OCI-LY1 (cell line): ENCODE measurements around the gene MAP7.

ENCODE experiments used
- CTCF ChIP-seq: fragments of 200-600 bp; sonication (generic), shearing (Covaris generic); IDR thresholded peaks from 2 replicates; pipeline ENCODE4 v1.5.1; 2017; ENCODE audit warnings: mild to moderate bottlenecking, antibody characterized with exemption, low read length, moderate library complexity, mixed read lengths
- EZH2 ChIP-seq: fragments of 200-600 bp; sonication (generic), shearing (Covaris generic); IDR thresholded peaks from 2 replicates; pipeline ENCODE4 v1.8.0; 2017; ENCODE audit warnings: borderline replicate concordance, mixed run types, mild to moderate bottlenecking, antibody characterized with exemption, low read length, moderate library complexity, mixed read lengths

DNA sequence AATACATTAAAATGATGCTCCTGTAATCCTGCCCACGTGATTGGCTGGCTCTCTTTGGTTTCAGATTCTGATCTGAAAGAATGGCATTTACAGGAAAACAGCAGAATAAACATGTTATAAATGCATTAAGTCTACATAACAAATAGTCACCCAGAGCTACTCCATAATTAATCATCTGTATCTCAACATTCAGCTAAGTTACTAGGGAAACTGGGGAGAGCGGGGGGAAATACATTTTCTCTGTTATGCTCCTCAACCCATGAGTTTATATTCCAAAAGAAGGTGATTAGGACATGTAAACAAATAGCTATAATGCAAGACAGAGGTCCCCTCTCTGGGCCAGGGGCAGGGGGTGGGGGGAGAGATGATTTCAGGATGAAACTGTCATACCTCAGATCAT lies 58.5 kb downstream of the MAP7 start:
- TF ChIP-seq CTCF: no peak
- no peak for TF ChIP-seq EZH2
